ENCODE data around the gene ADM5.
A peak's percentile ranks its signal among the peaks of the same experiment; 100 is the strongest.

Gene ADM5

GRCh38 chr19:49689133-49690078, at the start of gene ADM5:
ADM5 (plus strand) TSS chr19:49689594; CDS start chr19:49689838, 244 bp downstream.
- DNase-seq (ENCODE audit: low read depth), result no peak

GRCh38 chr19:49640113-49640898, 49.1 kb upstream of the ADM5 start, which contains the start of gene RRAS:
RRAS (minus strand) TSS chr19:49640143; CDS start chr19:49640098, 45 bp downstream.
- peak; percentile 100 for DNase-seq (ENCODE audit: low read depth)

DNA sequence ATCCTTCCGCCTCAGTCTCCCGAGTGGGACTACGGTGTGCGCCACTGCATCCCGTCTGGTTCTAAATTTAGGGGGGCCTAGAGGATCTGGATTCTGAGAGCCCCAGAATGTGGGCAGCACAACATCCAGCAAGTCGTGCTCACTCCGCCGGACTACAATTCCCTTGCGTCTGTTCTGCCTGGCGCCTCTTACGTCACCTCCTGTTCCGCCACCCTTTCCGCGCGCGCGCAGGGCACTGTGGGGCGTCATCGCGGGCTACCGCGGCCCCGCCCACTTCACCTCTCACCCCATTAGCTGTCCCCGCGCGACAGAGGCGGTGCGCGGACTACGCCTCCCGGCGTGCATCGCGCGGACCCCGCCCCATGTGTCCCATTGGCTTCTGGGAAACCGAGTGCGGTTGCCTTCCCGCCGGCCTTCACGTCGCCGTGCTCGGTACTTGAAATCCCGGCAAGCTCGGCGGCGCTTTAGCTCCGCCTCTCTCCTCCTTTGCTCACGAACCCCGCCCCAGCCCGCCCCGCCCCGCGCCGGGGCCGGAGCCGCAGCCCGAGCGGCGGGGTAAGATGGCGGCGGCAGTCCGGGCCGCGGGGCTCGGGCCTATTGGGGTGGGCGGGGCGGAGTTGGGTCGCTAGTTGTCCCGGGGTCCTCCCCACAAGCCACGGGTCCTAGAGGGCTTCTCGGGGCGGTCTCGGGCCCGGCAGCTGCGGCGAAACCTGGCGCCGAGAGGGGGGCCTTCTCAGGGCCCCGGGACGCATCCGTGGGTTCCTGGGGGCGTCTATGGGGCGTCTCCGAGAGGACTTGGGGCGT, 47.5 kb upstream of the ADM5 start, which contains the start of gene SCAF1:
Gene SCAF1, plus strand, starts transcription at position 522 of the 804 bp plus-strand sequence. CDS start 2,818 bp downstream, outside the sequence.
- DNase-seq (ENCODE audit: low read depth), result peak; percentile 99

DNA sequence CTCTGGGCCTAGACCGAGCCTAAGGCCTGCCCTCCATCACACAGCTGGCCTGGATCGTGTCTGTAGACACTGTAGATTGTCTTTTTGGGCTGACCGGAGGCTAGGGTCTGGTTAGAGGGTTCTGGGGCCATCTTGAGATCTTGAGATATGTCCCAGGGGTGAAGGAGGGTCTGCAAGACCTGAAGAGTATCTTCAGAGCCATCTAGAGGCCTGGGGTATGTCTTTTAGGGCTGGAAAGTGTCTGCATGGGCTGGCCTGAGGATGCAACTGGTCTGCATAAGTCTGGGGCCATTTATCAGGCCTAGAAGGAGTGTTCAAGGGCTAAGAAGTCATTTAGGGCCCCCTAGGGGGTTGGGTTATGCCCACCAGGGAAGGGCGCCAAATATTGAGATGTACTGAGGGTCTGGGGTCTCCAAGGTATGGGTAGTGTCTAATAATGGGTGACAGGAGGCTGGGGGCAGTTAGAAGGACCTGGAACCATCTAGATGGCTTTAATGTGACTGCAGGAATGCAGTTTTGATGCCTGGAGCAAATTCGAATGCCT, 46.8 kb upstream of the ADM5 start:
- no peak for DNase-seq (ENCODE audit: low read depth)

- DNase-seq (ENCODE audit: low read depth), result no peak
Measured at GRCh38 chr19:49643466-49643865, 45.9 kb upstream of the ADM5 start.

- DNase-seq (ENCODE audit: low read depth), result no peak
Measured at GRCh38 chr19:49645592-49645991, 43.8 kb upstream of the ADM5 start.

DNA sequence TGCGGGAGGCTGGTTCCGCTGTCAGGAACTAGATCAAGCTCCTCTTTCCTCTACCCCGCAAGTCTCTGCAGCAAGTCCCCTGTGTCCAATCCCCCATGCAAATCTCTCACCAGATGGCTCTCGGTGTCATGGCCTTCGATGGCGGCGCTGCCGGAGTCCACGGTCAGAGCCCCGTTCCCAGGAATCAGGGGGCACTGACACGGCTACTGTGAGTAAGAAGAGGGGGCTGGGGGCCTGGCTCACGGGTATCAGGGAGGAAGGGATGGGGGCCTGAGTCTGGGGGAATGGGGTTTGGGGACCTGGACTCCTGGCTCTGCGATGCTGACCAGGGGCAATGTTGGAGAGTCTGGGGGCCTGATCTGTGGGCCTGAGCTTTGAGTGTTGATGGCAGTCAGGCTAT, 43.4 kb upstream of the ADM5 start:
- no peak for DNase-seq (ENCODE audit: low read depth)

- DNase-seq (ENCODE audit: low read depth), result no peak
Measured at GRCh38 chr19:49646586-49646985, 42.8 kb upstream of the ADM5 start.

DNA sequence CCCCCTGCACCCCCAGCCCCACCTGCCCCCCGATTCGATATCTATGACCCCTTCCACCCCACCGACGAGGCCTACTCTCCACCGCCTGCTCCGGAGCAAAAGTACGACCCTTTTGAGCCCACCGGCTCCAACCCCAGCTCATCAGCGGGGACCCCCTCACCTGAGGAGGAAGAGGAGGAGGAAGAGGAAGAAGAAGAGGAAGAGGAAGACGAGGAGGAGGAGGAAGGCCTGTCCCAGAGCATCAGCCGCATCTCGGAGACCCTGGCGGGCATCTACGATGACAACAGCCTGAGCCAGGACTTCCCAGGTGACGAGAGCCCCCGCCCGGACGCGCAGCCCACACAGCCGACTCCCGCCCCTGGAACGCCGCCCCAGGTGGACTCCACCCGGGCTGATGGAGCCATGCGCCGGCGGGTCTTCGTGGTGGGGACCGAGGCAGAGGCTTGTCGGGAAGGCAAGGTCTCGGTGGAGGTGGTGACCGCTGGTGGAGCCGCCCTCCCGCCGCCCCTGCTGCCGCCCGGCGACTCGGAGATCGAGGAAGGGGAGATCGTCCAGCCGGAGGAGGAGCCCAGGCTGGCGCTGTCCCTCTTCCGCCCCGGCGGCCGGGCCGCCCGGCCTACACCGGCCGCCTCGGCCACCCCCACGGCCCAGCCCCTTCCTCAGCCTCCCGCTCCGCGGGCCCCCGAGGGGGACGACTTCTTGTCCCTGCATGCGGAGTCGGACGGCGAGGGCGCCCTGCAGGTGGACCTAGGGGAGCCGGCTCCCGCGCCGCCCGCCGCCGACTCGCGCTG, 38.2 kb upstream of the ADM5 start:
- no peak for DNase-seq (ENCODE audit: low read depth)

DNA sequence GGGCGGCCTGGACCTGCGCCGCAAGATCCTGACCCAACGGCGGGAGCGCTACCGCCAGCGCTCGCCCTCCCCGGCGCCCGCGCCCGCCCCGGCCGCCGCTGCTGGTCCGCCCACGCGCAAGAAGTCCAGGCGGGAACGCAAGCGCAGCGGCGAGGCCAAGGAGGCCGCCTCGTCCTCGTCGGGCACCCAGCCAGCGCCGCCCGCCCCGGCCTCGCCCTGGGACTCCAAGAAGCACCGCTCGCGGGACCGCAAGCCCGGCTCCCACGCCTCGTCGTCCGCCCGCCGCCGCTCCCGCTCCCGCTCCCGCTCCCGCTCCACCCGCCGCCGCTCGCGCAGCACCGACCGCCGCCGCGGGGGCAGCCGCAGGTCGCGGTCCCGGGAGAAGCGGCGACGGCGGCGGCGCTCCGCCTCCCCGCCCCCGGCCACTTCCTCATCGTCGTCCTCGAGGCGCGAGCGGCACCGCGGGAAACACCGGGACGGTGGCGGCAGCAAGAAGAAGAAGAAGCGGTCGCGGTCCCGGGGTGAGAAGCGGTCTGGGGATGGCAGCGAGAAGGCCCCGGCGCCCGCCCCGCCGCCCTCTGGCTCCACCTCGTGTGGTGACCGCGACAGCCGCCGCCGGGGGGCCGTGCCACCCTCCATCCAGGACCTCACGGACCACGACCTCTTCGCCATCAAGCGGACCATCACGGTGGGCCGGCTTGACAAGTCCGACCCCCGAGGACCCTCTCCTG, 37.4 kb upstream of the ADM5 start:
- DNase-seq (ENCODE audit: low read depth), result no peak

GRCh38 chr19:49652551-49653465, 36.6 kb upstream of the ADM5 start:
- DNase-seq (ENCODE audit: low read depth), result no peak

DNA sequence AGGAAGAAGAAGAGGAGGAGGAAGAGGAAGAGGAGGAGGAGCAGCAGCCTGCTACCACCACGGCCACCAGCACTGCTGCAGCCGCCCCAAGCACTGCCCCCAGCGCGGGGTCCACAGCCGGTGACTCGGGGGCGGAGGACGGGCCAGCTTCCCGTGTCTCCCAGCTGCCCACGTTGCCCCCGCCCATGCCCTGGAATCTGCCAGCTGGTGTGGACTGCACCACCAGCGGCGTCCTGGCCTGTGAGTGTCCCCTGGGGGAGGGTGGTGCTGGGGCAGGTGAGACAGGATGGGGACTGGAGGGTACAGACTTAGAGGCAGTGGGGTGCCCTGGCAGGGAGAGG, 36.0 kb upstream of the ADM5 start:
- no peak for DNase-seq (ENCODE audit: low read depth)

- DNase-seq (ENCODE audit: low read depth), result no peak
Measured at GRCh38 chr19:49654581-49654980, 34.8 kb upstream of the ADM5 start.

GRCh38 chr19:49655570-49656455, 33.6 kb upstream of the ADM5 start:
- DNase-seq (ENCODE audit: low read depth), result no peak

GRCh38 chr19:49656456-49657109, 32.8 kb upstream of the ADM5 start:
- no peak for DNase-seq (ENCODE audit: low read depth)

DNA sequence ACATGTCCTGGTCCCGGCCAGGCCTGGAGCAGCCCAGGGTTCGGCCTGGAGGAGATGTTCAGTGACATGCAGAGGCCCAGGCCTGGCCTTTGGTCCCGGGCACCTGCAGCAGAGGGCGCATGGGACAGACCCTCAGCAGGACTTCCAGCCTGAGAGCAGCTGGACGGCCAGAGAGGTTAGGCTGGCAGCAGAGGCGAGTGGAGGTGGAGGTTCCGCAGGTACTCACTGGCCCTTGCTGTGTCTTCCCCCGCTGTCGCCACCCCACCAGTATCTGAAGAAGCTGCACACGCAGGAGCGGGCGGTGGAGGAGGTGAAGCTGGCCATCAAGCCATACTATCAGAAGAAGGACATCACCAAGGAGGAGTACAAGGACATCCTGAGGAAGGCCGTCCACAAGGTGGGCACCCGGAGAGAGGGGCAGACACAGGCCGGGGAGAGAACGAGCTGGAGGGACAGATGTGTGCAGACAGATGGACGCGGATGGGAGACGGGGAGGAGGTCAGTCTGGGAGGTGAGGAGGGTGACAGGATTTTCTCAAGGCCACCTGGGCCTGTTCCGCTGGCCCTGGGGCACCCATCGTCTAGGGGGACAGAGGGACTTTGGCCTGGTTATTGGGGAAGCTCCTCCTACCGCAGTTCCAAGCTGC, 31.8 kb upstream of the ADM5 start:
- no peak for DNase-seq (ENCODE audit: low read depth)

- DNase-seq (ENCODE audit: low read depth), result no peak
Measured at GRCh38 chr19:49658139-49658517, 31.3 kb upstream of the ADM5 start.

Measured in stimulated activated CD4-positive, alpha-beta T cell treated with anti-CD3 and anti-CD28 coated beads, Interleukin-2, amount 100 ng/mL, for 4 hours (primary cell).